GM23248 (cell line): ENCODE data around the gene SKP2.
"Not testable (repeated sequence)": the region's sequence is repeated elsewhere in the genome, so short reads cannot be mapped to it uniquely, and the experiment has no call there.

Experiments
- EZH2 ChIP-seq: fragments of 200-600 bp; sonication (generic); IDR thresholded peaks from 2 replicates; pipeline ENCODE4 v1.6.1; 2018; ENCODE audit warnings: antibody characterized with exemption, mild to moderate bottlenecking; ENCODE audit not compliant: insufficient read depth, poor library complexity, severe bottlenecking
- EZH2phosphoT487 ChIP-seq: fragments of 200-600 bp; sonication (generic); IDR thresholded peaks from 2 replicates; pipeline ENCODE4 v1.6.1; 2018; ENCODE audit warnings: antibody characterized with exemption, moderate library complexity, mild to moderate bottlenecking, low read depth; ENCODE audit not compliant: insufficient read depth

- not testable (repeated sequence) for TF ChIP-seq EZH2phosphoT487, EZH2
Measured at GRCh38 chr5:36129666-36130065, 22.2 kb upstream of the SKP2 start.
